ENCODE results near the gene FAM107A. TPM values are rescaled to one million over a fixed set of nuclear protein-coding genes. Genes with fewer than 3 reads are reported as not detected.

FAM107A gene
- total RNA-seq, 2 experiments from 2014 or later: not detected

GRCh38 chr3:58572013-58572633 lies 5.1 kb downstream of the FAM107A start:
- Mint-ChIP-seq H3K27ac (no peak overlapping the region), H3K36me3 (ENCODE audit: low read depth) (no peaks in the 10 kb centered on the region), H3K9me3 (no peaks in the 10 kb centered on the region), H3K4me1 (ENCODE audit: low read depth) (peaks cover 6% of the 10 kb centered on the region), H3K4me3 (no peak overlapping the region), H3K27me3 (no peaks in the 10 kb centered on the region)
- Histone ChIP-seq H3K9me3 (ENCODE audit: control insufficient read depth in 1 of 2, insufficient read depth in 1 of 2, low read length in 2 of 2) (no peaks in the 10 kb centered on the region), H3K36me3 (ENCODE audit: insufficient read depth, low read length) (no peaks in the 10 kb centered on the region), H3K4me1 (ENCODE audit: insufficient read depth, low read length) (peaks cover 6% of the 10 kb centered on the region), H3K27ac (ENCODE audit: low read depth in 1 of 2, low read length in 2 of 2) (no peak overlapping the region), H3K27me3 (ENCODE audit: control insufficient read depth in 1 of 2, insufficient read depth in 2 of 2, low read length in 2 of 2) (no peaks in the 10 kb centered on the region), H3K4me3 (ENCODE audit: low read length) (no peak overlapping the region)
- POLR2A ChIA-PET: no interaction called here
- ATAC-seq (ENCODE audit: poor library complexity): no peak
- no peak for TF ChIP-seq CTCF (IDR thresholded peaks at IDR 0.05)
- intact Hi-C loops (cut with DNase I, micrococcal nuclease): no loop called here
- no peak for DNase-seq
- CTCF ChIA-PET: no interaction called here

- H3K27me3 ChIP-seq (ENCODE audit: control insufficient read depth in 1 of 2, insufficient read depth in 2 of 2, low read length in 2 of 2): no peaks in the 10 kb centered on the region
- no peaks in the 10 kb centered on the region for H3K9me3 ChIP-seq (ENCODE audit: control insufficient read depth in 1 of 2, insufficient read depth in 1 of 2, low read length in 2 of 2)
- Mint-ChIP-seq H3K36me3 (ENCODE audit: low read depth) (no peaks in the 10 kb centered on the region), H3K4me3 (no peak overlapping the region), H3K9me3 (no peaks in the 10 kb centered on the region), H3K27ac (no peak overlapping the region), H3K27me3 (no peaks in the 10 kb centered on the region), H3K4me1 (ENCODE audit: low read depth) (peaks cover 6% of the 10 kb centered on the region)
- H3K36me3 ChIP-seq (ENCODE audit: insufficient read depth, low read length): no peaks in the 10 kb centered on the region
- ATAC-seq (ENCODE audit: poor library complexity): no peak
- CTCF ChIA-PET: interaction anchor here (0.6 kb wide), 1 partner anchor 343 kb away, joined by 3 read pairs; no protein-coding TSS in a partner anchor
- H3K27ac ChIP-seq (ENCODE audit: low read depth in 1 of 2, low read length in 2 of 2): no peak overlapping the region
- no peak for TF ChIP-seq CTCF (IDR thresholded peaks at IDR 0.05)
- H3K4me1 ChIP-seq (ENCODE audit: insufficient read depth, low read length): peaks cover 6% of the 10 kb centered on the region
- no peak overlapping the region for H3K4me3 ChIP-seq (ENCODE audit: low read length)
- no peak for DNase-seq
- POLR2A ChIA-PET: no interaction called here
- intact Hi-C loops (cut with DNase I, micrococcal nuclease): no loop called here
Observed at GRCh38 chr3:58570851-58571250, 6.3 kb downstream of the FAM107A start.

- H3K27me3 Mint-ChIP-seq: no peaks in the 10 kb centered on the region
- no peak overlapping the region for H3K4me3 Mint-ChIP-seq
- DNase-seq (no peak), ATAC-seq (ENCODE audit: poor library complexity) (no peak)
- Histone ChIP-seq H3K27me3 (ENCODE audit: control insufficient read depth in 1 of 2, insufficient read depth in 2 of 2, low read length in 2 of 2) (no peaks in the 10 kb centered on the region), H3K36me3 (ENCODE audit: insufficient read depth, low read length) (no peaks in the 10 kb centered on the region), H3K4me1 (ENCODE audit: insufficient read depth, low read length) (peaks cover 6% of the 10 kb centered on the region), H3K4me3 (ENCODE audit: low read length) (no peak overlapping the region), H3K9me3 (ENCODE audit: control insufficient read depth in 1 of 2, insufficient read depth in 1 of 2, low read length in 2 of 2) (no peaks in the 10 kb centered on the region), H3K27ac (ENCODE audit: low read depth in 1 of 2, low read length in 2 of 2) (no peak overlapping the region)
- POLR2A ChIA-PET: no interaction called here
- CTCF ChIA-PET: interaction anchor here (1.4 to 2.2 kb wide), 3 partner anchors 12 to 61 kb away, joined by 5 to 7 read pairs (median 7); no protein-coding TSS in a partner anchor
- no peak for TF ChIP-seq CTCF (IDR thresholded peaks at IDR 0.05)
- intact Hi-C loops (cut with DNase I, micrococcal nuclease): loop anchor here in 1 of 2 experiments (5.0 kb wide), 1 partner anchor 483 kb away; the partner anchor contains the start of gene CFAP20DC
- no peaks in the 10 kb centered on the region for H3K36me3 Mint-ChIP-seq (ENCODE audit: low read depth)
- H3K9me3 Mint-ChIP-seq: no peaks in the 10 kb centered on the region
- H3K27ac Mint-ChIP-seq: no peak overlapping the region
- H3K4me1 Mint-ChIP-seq (ENCODE audit: low read depth): peaks cover 6% of the 10 kb centered on the region
Observed at GRCh38 chr3:58569287-58570001, 7.7 kb downstream of the FAM107A start.
